ENCODE data around the gene EBF4.

Gene EBF4

GRCh38 chr20:2742934-2743559 lies 50.5 kb downstream of the EBF4 start:
- peak; percentile 5 for DNase-seq (ENCODE audit: low read depth)

- DNase-seq (ENCODE audit: low read depth), result no peak
Observed at GRCh38 chr20:2745060-2745910, 52.7 kb downstream of the EBF4 start.

DNA sequence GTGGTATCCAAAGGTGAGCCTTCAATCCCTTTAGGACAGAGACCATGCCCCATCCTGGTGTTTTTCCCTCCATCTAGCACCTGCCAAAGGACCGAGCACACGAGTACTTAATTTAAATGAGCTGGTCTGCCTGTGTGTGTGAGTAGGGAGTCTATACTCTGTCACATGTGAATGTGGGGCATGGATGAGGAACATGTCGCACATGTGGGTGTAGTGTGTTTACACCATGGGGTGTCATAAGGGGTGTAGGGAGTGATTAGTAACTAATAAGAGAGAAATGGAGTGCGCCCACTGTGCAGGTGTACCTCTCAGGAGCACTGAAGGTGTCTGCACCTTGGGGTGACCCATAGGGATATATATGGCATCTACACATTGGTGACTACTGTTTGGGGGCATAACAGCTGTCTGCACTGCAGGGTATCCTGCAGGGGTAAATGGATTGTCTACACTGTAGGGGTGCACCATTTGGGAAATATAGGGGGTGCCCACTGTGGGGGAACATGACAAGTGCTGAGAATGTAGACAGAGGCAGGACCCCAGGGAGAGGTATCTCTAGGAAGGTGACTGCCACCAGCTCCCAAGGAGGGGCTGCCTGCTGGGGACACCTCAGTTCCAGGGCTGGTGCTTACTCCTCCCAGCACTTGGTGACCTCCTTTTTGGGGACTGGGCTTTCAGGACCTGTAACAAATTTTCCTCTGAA lies 53.5 kb downstream of the EBF4 start:
- DNase-seq (ENCODE audit: low read depth), result no peak

- no peak for DNase-seq (ENCODE audit: low read depth)
Observed at GRCh38 chr20:2746636-2747265, 54.2 kb downstream of the EBF4 start.

- DNase-seq (ENCODE audit: low read depth), result no peak
Observed at GRCh38 chr20:2747676-2748235, 55.2 kb downstream of the EBF4 start.

DNA sequence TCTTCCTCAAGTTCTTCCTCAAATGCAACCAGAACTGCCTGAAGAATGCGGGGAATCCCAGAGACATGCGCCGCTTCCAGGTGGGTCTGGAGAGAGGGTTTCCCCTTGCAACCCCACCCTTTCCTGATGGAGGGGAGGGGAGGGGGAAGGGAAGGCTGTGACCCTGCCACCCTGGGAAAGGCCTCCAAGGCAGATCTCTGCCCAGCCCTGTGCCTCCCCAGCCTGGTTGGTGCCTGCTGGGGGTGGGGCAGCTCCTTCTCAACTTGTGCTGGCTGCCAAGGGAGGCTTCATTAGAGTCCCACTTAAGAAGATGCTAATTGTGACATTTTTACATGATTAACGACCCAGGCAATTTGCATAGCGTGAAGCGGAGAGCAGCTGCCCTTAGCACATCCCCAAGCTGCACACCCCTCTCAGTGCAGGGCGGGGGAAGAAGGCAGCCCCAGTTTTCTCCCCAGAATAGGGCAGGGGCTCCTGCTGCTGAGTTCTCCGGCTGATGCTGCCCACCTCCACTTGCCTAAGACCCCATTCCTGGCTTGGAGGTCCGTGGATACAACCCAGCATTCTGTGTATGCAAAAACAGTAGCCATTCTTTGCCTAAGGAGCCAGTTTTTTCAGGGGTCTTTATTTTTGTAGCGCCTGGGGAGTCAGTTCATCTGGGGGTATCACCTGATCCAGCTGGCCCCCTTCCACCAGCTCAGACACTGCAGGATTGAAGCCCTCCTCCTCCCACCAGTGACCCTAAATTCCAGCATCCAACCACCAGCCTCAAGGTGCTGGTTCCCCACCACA lies 56.2 kb downstream of the EBF4 start:
- no peak for DNase-seq (ENCODE audit: low read depth)

- DNase-seq (ENCODE audit: low read depth), result no peak
Observed at GRCh38 chr20:2749343-2749950, 56.9 kb downstream of the EBF4 start.

GRCh38 chr20:2749951-2750490 lies 57.4 kb downstream of the EBF4 start:
- DNase-seq (ENCODE audit: low read depth), result no peak

DNA sequence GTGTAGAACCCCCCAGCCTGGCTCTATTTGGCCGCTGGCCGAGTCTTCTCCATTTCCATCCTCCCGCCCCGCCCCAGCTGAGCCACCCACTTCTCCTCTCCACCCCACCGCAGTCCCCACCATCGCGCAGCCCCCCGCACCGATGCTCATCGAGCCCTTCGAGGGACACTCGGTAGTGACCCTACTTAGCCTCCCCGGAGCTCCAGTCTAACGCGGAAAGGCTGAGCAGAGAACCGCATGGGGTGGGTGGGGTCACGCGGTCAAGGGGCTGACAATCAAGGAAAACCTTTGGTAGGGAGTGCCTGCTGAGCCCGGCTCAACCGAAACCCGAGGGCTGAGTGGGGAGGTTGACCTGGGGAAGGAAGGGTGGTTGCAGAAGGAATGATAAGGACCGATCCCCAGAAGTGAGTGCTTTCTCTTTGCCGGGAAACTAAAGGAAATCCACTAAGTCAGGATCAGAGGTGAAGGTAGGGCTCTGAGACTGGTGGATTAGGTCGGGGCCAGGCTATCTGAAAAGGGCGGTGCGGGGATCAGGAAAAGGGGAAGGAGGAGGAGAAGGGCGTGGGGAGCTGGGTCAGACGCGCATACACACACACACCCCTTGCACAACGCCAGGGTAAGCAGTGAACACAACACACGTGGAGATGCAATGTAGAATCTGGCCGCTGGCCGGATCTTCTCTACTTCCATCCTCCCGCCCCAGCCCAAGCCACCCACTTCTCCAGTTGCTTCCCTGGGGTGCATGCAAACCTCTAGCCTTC lies 58.1 kb downstream of the EBF4 start:
- no peak for DNase-seq (ENCODE audit: low read depth)

- DNase-seq (ENCODE audit: low read depth), result no peak
Observed at GRCh38 chr20:2751347-2751877, 58.8 kb downstream of the EBF4 start.

DNA sequence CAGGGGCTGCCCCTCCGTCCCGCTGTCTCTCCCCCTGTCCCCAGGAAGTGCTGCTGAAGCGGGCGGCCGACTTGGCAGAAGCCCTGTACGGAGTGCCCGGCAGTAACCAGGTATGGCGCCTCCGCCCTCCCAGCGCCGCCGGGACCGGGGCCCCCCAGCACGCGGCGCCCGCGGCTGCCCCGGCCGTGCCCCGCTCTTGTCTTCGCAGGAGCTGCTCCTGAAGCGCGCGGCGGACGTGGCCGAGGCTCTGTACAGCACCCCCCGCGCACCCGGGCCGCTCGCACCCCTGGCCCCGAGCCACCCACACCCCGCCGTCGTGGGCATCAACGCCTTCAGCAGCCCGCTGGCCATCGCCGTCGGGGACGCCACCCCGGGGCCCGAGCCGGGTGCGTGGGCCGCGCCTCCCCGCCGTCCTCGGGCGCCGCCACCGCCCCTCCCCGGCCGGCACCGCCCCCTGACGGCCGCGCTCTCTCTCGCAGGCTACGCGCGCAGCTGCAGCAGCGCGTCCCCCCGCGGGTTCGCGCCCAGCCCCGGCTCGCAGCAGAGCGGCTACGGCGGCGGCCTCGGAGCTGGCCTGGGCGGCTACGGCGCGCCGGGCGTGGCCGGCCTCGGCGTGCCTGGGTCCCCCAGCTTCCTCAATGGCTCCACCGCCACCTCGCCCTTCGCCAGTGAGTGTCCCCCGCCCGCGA lies 59.4 kb downstream of the EBF4 start:
- DNase-seq (ENCODE audit: low read depth), result no peak

DNA sequence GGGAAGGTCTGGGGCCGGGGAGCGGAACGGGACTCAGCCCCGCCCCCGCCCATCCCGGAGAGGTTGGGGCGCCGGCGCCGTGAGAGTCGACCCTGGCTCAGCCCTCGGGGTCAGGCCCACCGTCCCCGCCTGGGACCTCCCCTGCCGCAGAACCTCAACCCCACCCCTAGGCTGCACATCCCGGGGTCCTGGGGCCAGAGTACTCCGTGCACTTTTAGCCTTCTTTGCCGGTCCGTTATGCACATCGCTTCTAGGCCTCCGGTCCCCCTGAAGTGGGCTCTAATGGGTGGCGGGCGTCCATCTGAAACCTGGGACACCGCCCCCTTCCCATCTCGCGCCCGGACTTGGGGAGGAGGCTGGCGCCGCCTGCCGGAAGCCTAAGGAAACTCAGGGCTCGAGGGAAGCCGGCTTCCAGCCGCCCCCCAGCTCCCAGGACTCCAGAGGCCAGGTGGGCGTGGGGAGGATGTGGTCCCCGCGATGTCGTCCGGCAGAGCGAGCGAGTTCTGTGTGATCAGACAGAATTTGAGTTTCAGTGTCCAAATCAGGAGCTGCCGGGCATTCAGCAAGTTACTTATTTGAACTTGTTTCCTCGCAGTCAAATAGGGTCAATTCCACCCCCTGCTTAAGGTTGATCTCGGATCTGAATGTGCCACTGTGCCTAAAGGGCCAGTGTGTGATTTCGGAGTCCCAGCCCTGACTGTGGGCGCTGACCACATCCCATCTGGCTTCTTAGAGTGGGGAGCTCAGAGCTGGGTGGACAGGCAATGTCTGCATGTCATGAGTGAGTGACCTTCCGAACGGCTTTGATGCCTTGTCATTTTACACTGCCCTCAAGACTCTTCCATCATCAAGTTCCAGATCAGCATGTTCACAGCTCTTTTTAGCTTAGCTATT lies 60.2 kb downstream of the EBF4 start:
- no peak for DNase-seq (ENCODE audit: low read depth)

DNA sequence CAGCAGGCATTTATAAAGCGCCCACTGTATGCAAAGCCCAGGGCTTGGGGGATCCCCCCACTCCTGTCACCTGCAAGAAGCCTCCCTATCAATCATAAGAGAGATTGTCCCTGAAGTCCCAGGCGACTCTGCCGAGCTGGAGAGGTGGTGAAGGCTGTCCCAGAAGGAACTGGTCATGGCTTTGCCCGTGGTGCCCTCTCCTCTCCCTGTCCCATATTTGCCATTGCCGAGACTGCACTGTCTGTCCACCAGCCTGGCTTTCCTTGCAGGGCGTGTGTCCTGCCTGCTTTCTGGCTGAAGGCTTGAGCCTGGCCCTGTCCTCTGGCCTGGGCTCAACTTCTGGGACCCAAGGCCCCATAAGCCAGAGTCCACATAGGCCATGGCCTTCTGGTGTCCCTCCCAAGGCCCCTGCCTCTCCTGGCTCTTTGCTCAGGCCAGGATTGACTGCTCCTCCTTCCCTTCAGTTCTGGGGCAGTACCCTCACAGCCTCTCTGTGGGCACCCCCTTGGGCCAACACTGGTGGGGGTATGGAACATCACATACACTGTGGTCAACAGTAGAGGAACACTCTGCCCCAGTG lies 61.0 kb downstream of the EBF4 start:
- no peak for DNase-seq (ENCODE audit: low read depth)

DNA sequence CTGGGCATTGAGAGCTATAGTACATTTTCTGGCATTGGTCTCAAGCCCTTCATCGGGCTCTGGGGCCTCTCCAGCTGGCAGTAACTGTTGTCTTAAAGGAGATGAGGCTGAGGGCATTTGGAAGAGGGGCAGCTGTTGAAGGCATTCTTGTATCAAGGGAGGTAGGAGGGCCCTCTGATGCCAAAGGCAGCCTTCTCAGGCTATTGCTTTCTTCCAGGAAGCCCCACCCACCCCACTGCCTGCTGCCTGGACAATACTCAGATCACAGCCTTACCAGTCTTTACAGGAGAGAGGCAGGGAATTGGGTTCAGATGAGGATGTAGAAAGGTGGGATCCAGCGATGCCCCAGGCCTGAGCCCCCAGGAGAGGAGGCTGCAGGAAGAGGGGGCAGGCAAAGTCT lies 61.8 kb downstream of the EBF4 start:
- DNase-seq (ENCODE audit: low read depth), result no peak

GRCh38 chr20:2755451-2756055 lies 63.0 kb downstream of the EBF4 start:
- no peak for DNase-seq (ENCODE audit: low read depth)

DNA sequence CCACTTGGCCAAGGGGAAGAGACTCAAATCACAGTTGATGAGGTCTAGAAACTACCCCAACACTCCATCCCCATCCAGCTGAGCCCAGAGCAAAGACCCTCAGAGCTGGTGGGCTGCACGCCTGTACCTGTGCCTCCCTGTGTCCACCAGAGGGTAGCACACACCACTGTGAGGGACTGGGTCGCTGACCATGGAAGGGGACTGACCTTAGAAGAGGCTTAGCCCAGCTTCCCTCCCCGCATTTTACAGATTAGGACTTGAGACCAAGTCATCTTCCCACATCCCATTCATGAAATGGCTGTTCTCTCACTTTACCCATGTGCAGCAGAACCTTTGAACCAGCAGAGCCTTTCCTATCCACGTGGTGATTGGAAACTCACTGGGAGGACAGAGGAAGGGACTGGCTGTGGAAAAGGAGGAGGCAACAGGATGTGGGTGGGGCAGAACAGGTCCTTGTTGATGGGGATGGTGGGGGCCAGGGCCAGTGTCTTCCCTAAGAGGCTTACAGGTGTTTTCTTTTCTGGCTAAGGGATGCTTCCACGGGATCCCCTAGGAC lies 63.6 kb downstream of the EBF4 start:
- DNase-seq (ENCODE audit: low read depth), result peak; percentile 9

DNA sequence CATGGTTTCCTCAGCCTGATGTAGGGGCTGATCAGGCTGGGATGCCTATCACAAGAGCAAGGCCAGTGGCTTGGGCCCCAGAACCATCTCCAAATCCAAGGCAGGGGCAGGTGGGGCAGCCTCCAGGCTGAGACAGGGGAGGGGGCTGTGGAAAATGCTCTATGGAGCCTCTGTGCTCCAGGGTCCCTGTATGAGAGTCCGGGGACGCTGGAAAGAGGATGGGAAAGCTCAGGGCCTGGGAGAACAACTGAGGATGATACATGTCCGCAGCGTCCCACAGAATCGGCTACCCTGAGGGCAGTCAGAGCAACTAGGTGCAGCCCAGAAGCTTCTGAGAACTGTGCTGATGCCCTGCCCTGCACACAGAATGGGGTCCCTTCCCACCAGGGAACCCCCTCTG lies 64.4 kb downstream of the EBF4 start:
- no peak for DNase-seq (ENCODE audit: low read depth)

All from non-pigmented ciliary epithelial cell (primary cell).